ENCODE measurements around the gene PTPDC1. TPM values are rescaled to one million over a fixed set of nuclear protein-coding genes. Genes with fewer than 3 reads are reported as not detected.
A peak's percentile ranks its signal among the peaks of the same experiment; 100 is the strongest.
"Not testable (repeated sequence)": the region's sequence is repeated elsewhere in the genome, so short reads cannot be mapped to it uniquely, and the experiment has no call there.

PTPDC1 gene
- total RNA-seq, 1 donor from 2014 or later = 7.9 TPM

DNA sequence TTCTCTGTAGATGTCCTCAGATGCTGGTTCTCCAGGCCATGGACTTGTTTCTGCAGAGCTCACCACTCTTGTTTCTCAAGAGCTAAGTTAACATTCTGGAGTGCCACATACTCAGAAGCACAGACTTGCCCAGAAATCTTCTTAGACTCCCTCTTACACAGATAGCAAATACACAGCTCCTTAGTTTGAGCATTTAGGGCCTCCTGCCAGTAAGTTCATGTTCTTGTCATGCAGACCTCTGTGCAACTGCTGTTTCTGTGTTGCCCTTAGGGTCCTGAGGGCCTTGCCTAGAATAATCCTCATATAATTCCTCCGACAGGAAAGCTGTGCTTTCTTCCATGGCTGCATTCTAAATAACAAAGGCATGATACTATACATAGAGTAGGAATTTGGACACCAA lies 1.3 kb upstream of the PTPDC1 start:
- Histone ChIP-seq H3K27me3 (ENCODE audit: control insufficient read depth, insufficient read depth, low read length) (no peaks in the 10 kb centered on the region), H3K4me3 (ENCODE audit: low read depth, low read length) (no peak overlapping the region), H3K36me3 (ENCODE audit: control insufficient read depth, insufficient read depth, low read length) (no peaks in the 10 kb centered on the region)
- TF ChIP-seq, protein P1, sequence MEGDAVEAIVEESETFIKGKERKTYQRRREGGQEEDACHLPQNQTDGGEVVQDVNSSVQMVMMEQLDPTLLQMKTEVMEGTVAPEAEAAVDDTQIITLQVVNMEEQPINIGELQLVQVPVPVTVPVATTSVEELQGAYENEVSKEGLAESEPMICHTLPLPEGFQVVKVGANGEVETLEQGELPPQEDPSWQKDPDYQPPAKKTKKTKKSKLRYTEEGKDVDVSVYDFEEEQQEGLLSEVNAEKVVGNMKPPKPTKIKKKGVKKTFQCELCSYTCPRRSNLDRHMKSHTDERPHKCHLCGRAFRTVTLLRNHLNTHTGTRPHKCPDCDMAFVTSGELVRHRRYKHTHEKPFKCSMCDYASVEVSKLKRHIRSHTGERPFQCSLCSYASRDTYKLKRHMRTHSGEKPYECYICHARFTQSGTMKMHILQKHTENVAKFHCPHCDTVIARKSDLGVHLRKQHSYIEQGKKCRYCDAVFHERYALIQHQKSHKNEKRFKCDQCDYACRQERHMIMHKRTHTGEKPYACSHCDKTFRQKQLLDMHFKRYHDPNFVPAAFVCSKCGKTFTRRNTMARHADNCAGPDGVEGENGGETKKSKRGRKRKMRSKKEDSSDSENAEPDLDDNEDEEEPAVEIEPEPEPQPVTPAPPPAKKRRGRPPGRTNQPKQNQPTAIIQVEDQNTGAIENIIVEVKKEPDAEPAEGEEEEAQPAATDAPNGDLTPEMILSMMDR (IDR thresholded peaks at IDR 0.05; ENCODE audit: insufficient read depth, low read length, severe bottlenecking) = no peak
- DNase-seq (ENCODE audit: low read depth) (no peak), FAIRE-seq (no peak)

DNA sequence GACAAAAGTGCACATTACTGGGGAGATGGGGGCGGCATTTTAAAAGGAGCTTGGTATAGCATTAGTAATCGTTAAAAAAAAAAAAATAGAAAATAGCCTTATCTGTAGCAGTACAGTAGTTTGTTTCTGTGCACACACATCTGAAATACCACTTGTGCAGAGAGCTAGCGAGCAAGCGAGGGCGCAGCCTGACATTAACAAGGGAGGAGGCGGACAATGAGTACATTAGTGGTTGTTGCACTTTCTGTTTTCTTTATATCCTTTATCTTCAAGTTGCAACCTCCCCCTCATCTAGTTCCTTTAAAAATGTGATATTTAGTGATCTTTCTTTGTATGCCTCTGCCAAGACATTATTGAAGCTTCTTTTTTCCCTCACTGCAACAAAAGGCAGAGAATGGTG lies 880 bp upstream of the PTPDC1 start:
- FAIRE-seq (no peak), DNase-seq (ENCODE audit: low read depth) (no peak)
- no peak overlapping the region for H3K4me3 ChIP-seq (ENCODE audit: low read depth, low read length)
- TF ChIP-seq, protein P1 (IDR thresholded peaks at IDR 0.05; ENCODE audit: insufficient read depth, low read length, severe bottlenecking) = no peak
- no peaks in the 10 kb centered on the region for H3K27me3 ChIP-seq (ENCODE audit: control insufficient read depth, insufficient read depth, low read length)
- H3K36me3 ChIP-seq (ENCODE audit: control insufficient read depth, insufficient read depth, low read length) = no peaks in the 10 kb centered on the region

DNA sequence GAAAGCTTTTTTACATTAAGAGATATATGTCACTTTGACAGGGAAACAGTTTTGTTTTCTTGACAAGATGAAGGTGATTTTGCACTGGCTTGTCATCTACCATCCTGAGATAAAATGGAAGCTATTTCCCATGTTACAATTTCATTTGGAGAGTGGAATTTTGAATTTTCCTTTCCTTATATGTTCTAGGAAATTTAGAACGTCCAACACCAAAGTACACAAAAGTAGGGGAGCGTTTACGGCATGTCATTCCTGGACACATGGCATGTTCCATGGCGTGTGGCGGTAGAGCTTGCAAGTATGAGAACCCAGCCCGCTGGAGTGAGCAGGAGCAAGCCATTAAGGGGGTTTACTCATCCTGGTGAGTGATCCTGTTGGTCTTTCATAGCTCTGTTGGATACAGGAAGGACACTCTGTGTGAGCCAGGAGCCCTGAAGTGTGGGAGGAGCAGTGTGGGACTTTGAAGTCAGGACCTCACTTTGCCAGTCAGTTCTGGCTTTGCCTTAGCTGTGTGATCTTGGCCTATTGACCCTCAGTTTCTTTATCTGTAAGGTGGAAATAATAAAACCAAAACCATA lies 887 bp downstream of the PTPDC1 start:
- DNase-seq (ENCODE audit: low read depth) (peak; percentile 30), FAIRE-seq (no peak)
- Histone ChIP-seq H3K4me3 (ENCODE audit: low read depth, low read length) (no peak overlapping the region), H3K36me3 (ENCODE audit: control insufficient read depth, insufficient read depth, low read length) (no peaks in the 10 kb centered on the region), H3K27me3 (ENCODE audit: control insufficient read depth, insufficient read depth, low read length) (no peaks in the 10 kb centered on the region)
- TF ChIP-seq, protein P1 (IDR thresholded peaks at IDR 0.05; ENCODE audit: insufficient read depth, low read length, severe bottlenecking) = no peak

DNA sequence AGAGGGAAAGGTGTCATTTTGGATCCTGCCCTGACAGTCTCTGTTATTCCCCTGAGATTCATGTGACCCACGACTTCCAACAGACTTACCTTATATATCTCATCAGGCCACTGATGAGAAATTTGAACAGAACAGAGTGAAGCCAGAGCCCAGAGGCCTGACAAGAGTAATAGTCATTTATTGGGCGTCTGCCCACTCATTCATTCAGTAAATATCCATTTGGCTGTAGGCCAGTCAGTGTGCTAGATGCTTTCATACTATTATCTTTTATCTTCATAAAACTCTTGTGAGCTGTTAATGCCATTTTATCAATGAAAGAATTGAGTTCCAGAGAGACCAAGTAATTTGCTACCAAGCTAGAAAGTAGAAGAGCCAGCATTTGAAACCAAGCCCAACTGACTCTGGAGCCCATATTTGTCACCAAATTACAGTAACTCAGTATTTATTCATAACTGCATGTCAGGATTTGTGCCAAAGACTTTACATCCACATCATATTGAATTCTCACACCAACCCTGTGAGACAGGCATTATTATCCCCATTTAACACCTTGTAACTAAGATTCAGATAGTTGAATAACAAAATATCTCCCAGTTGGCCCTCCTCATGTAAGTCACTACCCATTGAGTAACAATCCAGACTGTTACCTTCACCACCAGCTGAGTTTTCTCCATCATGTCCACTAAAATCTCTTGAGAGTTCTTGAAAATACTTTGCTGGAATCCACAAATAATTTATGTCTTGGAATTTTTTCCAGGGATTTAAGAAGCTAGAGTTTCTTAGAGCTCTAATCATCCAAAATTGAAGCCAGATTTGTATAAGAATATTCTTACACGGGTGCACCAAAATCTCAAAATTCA lies 2.5 kb downstream of the PTPDC1 start:
- FAIRE-seq = no peak
- Histone ChIP-seq H3K36me3 (ENCODE audit: control insufficient read depth, insufficient read depth, low read length) (no peaks in the 10 kb centered on the region), H3K4me3 (ENCODE audit: low read depth, low read length) (no peak overlapping the region), H3K27me3 (ENCODE audit: control insufficient read depth, insufficient read depth, low read length) (no peaks in the 10 kb centered on the region)
- DNase-seq (ENCODE audit: low read depth) = peak; percentile 84
- TF ChIP-seq, protein P1 (IDR thresholded peaks at IDR 0.05; ENCODE audit: insufficient read depth, low read length, severe bottlenecking) = no peak

DNA sequence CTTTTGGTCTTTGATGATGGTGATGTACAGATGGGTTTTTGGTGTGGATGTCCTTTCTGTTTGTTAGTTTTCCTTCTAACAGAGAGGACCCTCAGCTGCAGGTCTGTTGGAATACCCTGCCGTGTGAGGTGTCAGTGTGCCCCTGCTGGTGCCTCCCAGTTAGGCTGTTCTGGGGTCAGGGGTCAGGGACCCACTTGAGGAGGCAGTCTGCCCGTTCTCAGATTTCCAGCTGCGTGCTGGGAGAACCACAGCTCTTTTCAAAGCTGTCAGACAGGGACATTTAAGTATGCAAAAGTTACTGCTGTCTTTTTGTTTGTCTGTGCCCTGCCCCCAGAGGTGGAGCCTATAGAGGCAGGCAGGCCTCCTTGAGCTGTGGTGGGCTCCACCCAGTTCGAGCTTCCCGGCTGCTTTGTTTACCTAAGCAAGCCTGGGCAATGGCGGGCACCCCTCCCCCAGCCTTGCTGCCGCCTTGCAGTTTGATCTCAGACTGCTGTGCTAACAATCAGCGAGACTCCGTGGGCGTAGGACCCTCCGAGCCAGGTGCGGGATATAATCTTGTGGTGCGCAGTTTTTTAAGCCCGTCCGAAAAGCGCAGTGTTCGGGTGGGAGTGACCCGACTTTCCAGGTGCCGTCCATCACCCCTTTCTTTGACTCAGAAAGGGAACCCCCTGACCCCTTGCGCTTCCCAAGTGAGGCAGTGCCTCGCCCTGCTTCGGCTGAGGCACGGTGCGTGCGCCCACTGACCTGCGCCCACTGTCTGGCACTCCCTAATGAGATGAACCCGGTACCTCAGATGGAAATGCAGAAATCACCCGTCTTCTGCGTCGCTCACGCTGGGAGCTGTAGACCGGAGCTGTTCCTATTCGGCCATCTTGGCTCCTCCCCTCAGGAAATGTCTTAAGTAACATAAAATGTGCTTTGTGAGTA lies 10.2 kb downstream of the PTPDC1 start:
- H3K36me3 ChIP-seq (ENCODE audit: control insufficient read depth, insufficient read depth, low read length); DNase-seq (ENCODE audit: low read depth); H3K27me3 ChIP-seq (ENCODE audit: control insufficient read depth, insufficient read depth, low read length); H3K4me3 ChIP-seq (ENCODE audit: low read depth, low read length); FAIRE-seq: not testable (repeated sequence)

Data from bronchial epithelial cell (primary cell).